ENCODE data around the gene B3GNT5.
A peak's percentile ranks its signal among the peaks of the same experiment; 100 is the strongest.

Gene B3GNT5

GRCh38 chr3:183255348-183255730 is 2.3 kb downstream of the B3GNT5 start:
- Mint-ChIP-seq H3K4me3 (peak overlapping the region; percentile 89), H3K27ac (peak overlapping the region; percentile 53), H3K36me3 (ENCODE audit: low read depth) (peaks cover 37% of the 10 kb centered on the region), H3K27me3 (ENCODE audit: low read depth, poor library complexity) (peaks cover 5% of the 10 kb centered on the region), H3K4me1 (peaks cover 47% of the 10 kb centered on the region), H3K9me3 (no peaks in the 10 kb centered on the region)
- TF ChIP-seq CTCF (IDR thresholded peaks at IDR 0.05) = no peak
- peak; percentile 22 for DNase-seq

- Mint-ChIP-seq H3K4me3 (no peak overlapping the region), H3K9me3 (no peaks in the 10 kb centered on the region)
Observed at GRCh38 chr3:183259087-183259486, 6.0 kb downstream of the B3GNT5 start.

GRCh38 chr3:183259621-183260020 is 6.6 kb downstream of the B3GNT5 start:
- Mint-ChIP-seq H3K4me1 (peaks cover 50% of the 10 kb centered on the region), H3K4me3 (no peak overlapping the region), H3K27me3 (ENCODE audit: low read depth, poor library complexity) (peaks cover 3% of the 10 kb centered on the region), H3K27ac (peak overlapping the region; percentile 74), H3K9me3 (no peaks in the 10 kb centered on the region), H3K36me3 (ENCODE audit: low read depth) (peaks cover 41% of the 10 kb centered on the region)
- no peak for TF ChIP-seq CTCF (IDR thresholded peaks at IDR 0.05)
- DNase-seq = no peak

More at GRCh38 chr3:183259087-183259486, 6.0 kb downstream of the B3GNT5 start:
- Mint-ChIP-seq H3K27ac (no peak overlapping the region), H3K36me3 (ENCODE audit: low read depth) (peaks cover 41% of the 10 kb centered on the region), H3K4me1 (peaks cover 50% of the 10 kb centered on the region), H3K27me3 (ENCODE audit: low read depth, poor library complexity) (peaks cover 3% of the 10 kb centered on the region)
- no peak for DNase-seq
- no peak for TF ChIP-seq CTCF (IDR thresholded peaks at IDR 0.05)

GRCh38 chr3:183260167-183260904 is 7.3 kb downstream of the B3GNT5 start:
- DNase-seq = no peak
- no peaks in the 10 kb centered on the region for H3K27me3 Mint-ChIP-seq (ENCODE audit: low read depth, poor library complexity)
- no peak for TF ChIP-seq CTCF (IDR thresholded peaks at IDR 0.05)
- H3K4me3 Mint-ChIP-seq = no peak overlapping the region
- peaks cover 40% of the 10 kb centered on the region for H3K36me3 Mint-ChIP-seq (ENCODE audit: low read depth)
- H3K9me3 Mint-ChIP-seq = no peaks in the 10 kb centered on the region
- H3K4me1 Mint-ChIP-seq = peaks cover 43% of the 10 kb centered on the region
- no peak overlapping the region for H3K27ac Mint-ChIP-seq

- H3K4me3 Mint-ChIP-seq = no peak overlapping the region
- H3K4me1 Mint-ChIP-seq = peaks cover 35% of the 10 kb centered on the region
- H3K36me3 Mint-ChIP-seq (ENCODE audit: low read depth) = peaks cover 37% of the 10 kb centered on the region
- TF ChIP-seq CTCF (IDR thresholded peaks at IDR 0.05) = no peak
- no peak overlapping the region for H3K27ac Mint-ChIP-seq
- no peaks in the 10 kb centered on the region for H3K9me3 Mint-ChIP-seq
- H3K27me3 Mint-ChIP-seq (ENCODE audit: low read depth, poor library complexity) = no peaks in the 10 kb centered on the region
- no peak for DNase-seq
Observed at GRCh38 chr3:183261151-183261724, 8.2 kb downstream of the B3GNT5 start.

All from nephron progenitor cell (in vitro differentiated cells).